WTC11 (cell line): ENCODE results near the gene TRMT44. TPM values are rescaled to one million over a fixed set of nuclear protein-coding genes. Genes with fewer than 3 reads are reported as not detected.
"Not testable (repeated sequence)": the region's sequence is repeated elsewhere in the genome, so short reads cannot be mapped to it uniquely, and the experiment has no call there.

Source experiments
- ATAC-seq: fragments of 200-7000 bp; cut with Tn5 transposase; 2 replicates; pipeline ENCODE4 v1.10.0; 2021; ENCODE audit warnings: mild to moderate bottlenecking, moderate library complexity
- CTCF ChIA-PET: fragments of 300-600 bp; sonication (Branson Sonifier 250); formaldehyde crosslinking; loops from one replicate; lab custom pipeline; 2021; ENCODE audit warnings: antibody characterized with exemption; lab: Charles Lee
- POLR2A ChIA-PET: fragments of 350-600 bp; sonication (Branson Sonifier 250); formaldehyde crosslinking; loops from one replicate; lab custom pipeline; 2021; ENCODE audit warnings: antibody characterized with exemption; lab: Charles Lee
- DNase-seq: peaks from one replicate; pipeline ENCODE4 v3.0.0; 2021; ENCODE audit warnings: low spot score
- H3K27ac Mint-ChIP-seq: 2 replicates; pipeline ENCODE4 v1.8.0; 2021; ENCODE audit warnings: mixed read lengths
- H3K27me3 Mint-ChIP-seq: 2 replicates; pipeline ENCODE4 v1.8.0; 2021; ENCODE audit warnings: low read depth, mild to moderate bottlenecking, moderate library complexity, mixed read lengths
- H3K36me3 Mint-ChIP-seq: 2 replicates; pipeline ENCODE4 v1.8.0; 2021; ENCODE audit warnings: mixed read lengths
- H3K4me1 Mint-ChIP-seq: 2 replicates; pipeline ENCODE4 v1.8.0; 2022; ENCODE audit warnings: mixed read lengths
- H3K4me3 Mint-ChIP-seq: 2 replicates; pipeline ENCODE4 v1.8.0; 2021; ENCODE audit warnings: mild to moderate bottlenecking, moderate library complexity, mixed read lengths
- H3K9me3 Mint-ChIP-seq: 2 replicates; pipeline ENCODE4 v1.8.0; 2021; ENCODE audit warnings: mixed read lengths
- GRHL2 ChIP-seq: fragments of 250-450 bp; sonication (Bioruptor Pico); IDR thresholded peaks from 2 replicates; pipeline ENCODE4 v1.8.0; 2022; ENCODE audit warnings: mild to moderate bottlenecking, moderate library complexity; ENCODE audit not compliant: insufficient replicate concordance, severe bottlenecking
- MXD4 ChIP-seq: fragments of 250-450 bp; sonication (Bioruptor Pico); IDR thresholded peaks from 2 replicates; pipeline ENCODE4 v1.8.0; 2021; ENCODE audit warnings: mild to moderate bottlenecking, moderate library complexity, borderline replicate concordance
- NR1H2 ChIP-seq: sonication (generic); formaldehyde crosslinking; IDR thresholded peaks from 2 replicates; pipeline ENCODE4 v1.9.0; 2021; ENCODE audit warnings: mild to moderate bottlenecking, moderate library complexity, missing genetic modification reagents
- NR2C2 ChIP-seq: sonication (generic); formaldehyde crosslinking; IDR thresholded peaks from 2 replicates; pipeline ENCODE4 v1.8.0; 2022; ENCODE audit warnings: mild to moderate bottlenecking, missing genetic modification reagents
- TEAD1 ChIP-seq: sonication (generic); formaldehyde crosslinking; IDR thresholded peaks from 2 replicates; pipeline ENCODE4 v1.8.0; 2022; ENCODE audit warnings: mild to moderate bottlenecking, missing genetic modification reagents
- TP53 ChIP-seq: sonication (generic); formaldehyde crosslinking; IDR thresholded peaks from 2 replicates; pipeline ENCODE4 v1.8.1; 2023; ENCODE audit warnings: mild to moderate bottlenecking, missing genetic modification reagents
- ZNF121 ChIP-seq: sonication (generic); formaldehyde crosslinking; IDR thresholded peaks from 2 replicates; pipeline ENCODE4 v1.8.0; 2023; ENCODE audit warnings: missing genetic modification reagents
- ZNF138 ChIP-seq: sonication (generic); formaldehyde crosslinking; conservative IDR thresholded peaks from 2 replicates; pipeline ENCODE4 v1.8.1; 2022; ENCODE audit warnings: mild to moderate bottlenecking, moderate library complexity, missing genetic modification reagents
- ZNF219 ChIP-seq: sonication (generic); formaldehyde crosslinking; IDR thresholded peaks from 2 replicates; pipeline ENCODE4 v1.8.0; 2023; ENCODE audit warnings: missing genetic modification reagents, mild to moderate bottlenecking, borderline replicate concordance
- ZNF232 ChIP-seq: sonication (generic); formaldehyde crosslinking; IDR thresholded peaks from 2 replicates; pipeline ENCODE4 v1.8.0; 2022; ENCODE audit warnings: mild to moderate bottlenecking, missing genetic modification reagents
- ZNF263 ChIP-seq: sonication (generic); formaldehyde crosslinking; IDR thresholded peaks from 2 replicates; pipeline ENCODE4 v1.8.1; 2022; ENCODE audit warnings: low read depth, mild to moderate bottlenecking, moderate library complexity, missing genetic modification reagents
- ZNF317 ChIP-seq: sonication (generic); formaldehyde crosslinking; IDR thresholded peaks from 2 replicates; pipeline ENCODE4 v1.8.1; 2023; ENCODE audit warnings: low read depth, mild to moderate bottlenecking, moderate library complexity, missing genetic modification reagents, borderline replicate concordance
- ZNF416 ChIP-seq: fragments of 250-450 bp; sonication (Bioruptor Pico); IDR thresholded peaks from 2 replicates; pipeline ENCODE4 v1.9.0; 2021; ENCODE audit warnings: mild to moderate bottlenecking, inconsistent platforms
- ZNF532 ChIP-seq: fragments of 250-450 bp; sonication (Bioruptor Pico); IDR thresholded peaks from 2 replicates; pipeline ENCODE4 v1.9.0; 2021; ENCODE audit warnings: mild to moderate bottlenecking, borderline replicate concordance
- total RNA-seq: library from RNA; stranded (reverse); gene quantifications from 3 replicates; pipeline ENCODE4 v1.2.3, GENCODE V29; 2021
- TF ChIP-seq, protein P1 (sequence below): fragments of 200-600 bp; IDR thresholded peaks from 2 replicates; pipeline ENCODE4 v1.8.0; 2022; ENCODE audit warnings: antibody characterized with exemption
- TF ChIP-seq, protein P2 (sequence below): fragments of 250-450 bp; sonication (Bioruptor Pico); IDR thresholded peaks from 2 replicates; pipeline ENCODE4 v1.8.0; 2021; ENCODE audit warnings: mild to moderate bottlenecking
- TF ChIP-seq, protein P3 (sequence below): sonication (generic); formaldehyde crosslinking; IDR thresholded peaks from 2 replicates; pipeline ENCODE4 v1.8.0; 2023; ENCODE audit warnings: mild to moderate bottlenecking, missing genetic modification reagents
- TF ChIP-seq, protein P4 (sequence below): sonication (generic); formaldehyde crosslinking; IDR thresholded peaks from 2 replicates; pipeline ENCODE4 v1.8.1; 2023; ENCODE audit warnings: mild to moderate bottlenecking, missing genetic modification reagents, moderate library complexity

TRMT44 gene
- total RNA-seq, 1 experiment from 2014 or later = 28.4 TPM

GRCh38 chr4:8406887-8407286 is 33.7 kb upstream of the TRMT44 start:
- H3K27ac Mint-ChIP-seq, POLR2A ChIA-PET, ATAC-seq, H3K27me3 Mint-ChIP-seq, H3K4me3 Mint-ChIP-seq: not testable (repeated sequence)
- Mint-ChIP-seq H3K9me3 (peaks cover 13% of the 10 kb centered on the region), H3K4me1 (peaks cover 13% of the 10 kb centered on the region), H3K36me3 (peaks cover 20% of the 10 kb centered on the region)
- CTCF ChIA-PET = interaction anchor here (1.3 to 3.5 kb wide), 7 partner anchors 21 to 230 kb away, joined by 3 to 23 read pairs (median 9); no protein-coding TSS in a partner anchor
- peak; percentile 76 for DNase-seq
- TF ChIP-seq, protein P1, sequence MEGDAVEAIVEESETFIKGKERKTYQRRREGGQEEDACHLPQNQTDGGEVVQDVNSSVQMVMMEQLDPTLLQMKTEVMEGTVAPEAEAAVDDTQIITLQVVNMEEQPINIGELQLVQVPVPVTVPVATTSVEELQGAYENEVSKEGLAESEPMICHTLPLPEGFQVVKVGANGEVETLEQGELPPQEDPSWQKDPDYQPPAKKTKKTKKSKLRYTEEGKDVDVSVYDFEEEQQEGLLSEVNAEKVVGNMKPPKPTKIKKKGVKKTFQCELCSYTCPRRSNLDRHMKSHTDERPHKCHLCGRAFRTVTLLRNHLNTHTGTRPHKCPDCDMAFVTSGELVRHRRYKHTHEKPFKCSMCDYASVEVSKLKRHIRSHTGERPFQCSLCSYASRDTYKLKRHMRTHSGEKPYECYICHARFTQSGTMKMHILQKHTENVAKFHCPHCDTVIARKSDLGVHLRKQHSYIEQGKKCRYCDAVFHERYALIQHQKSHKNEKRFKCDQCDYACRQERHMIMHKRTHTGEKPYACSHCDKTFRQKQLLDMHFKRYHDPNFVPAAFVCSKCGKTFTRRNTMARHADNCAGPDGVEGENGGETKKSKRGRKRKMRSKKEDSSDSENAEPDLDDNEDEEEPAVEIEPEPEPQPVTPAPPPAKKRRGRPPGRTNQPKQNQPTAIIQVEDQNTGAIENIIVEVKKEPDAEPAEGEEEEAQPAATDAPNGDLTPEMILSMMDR = peak; percentile 52

- no peak for ATAC-seq
- CTCF ChIA-PET = interaction anchor here (0.5 to 3.5 kb wide), 9 partner anchors 21 to 230 kb away, joined by 3 to 23 read pairs (median 7); no protein-coding TSS in a partner anchor
Observed at GRCh38 chr4:8407316-8407715, 33.3 kb upstream of the TRMT44 start.

GRCh38 chr4:8407756-8408155 is 32.8 kb upstream of the TRMT44 start:
- Mint-ChIP-seq H3K36me3 (peaks cover 20% of the 10 kb centered on the region), H3K27ac (no peak overlapping the region), H3K9me3 (peaks cover 13% of the 10 kb centered on the region), H3K27me3 (peaks cover 2% of the 10 kb centered on the region; the same call in 1 of the 2 replicates)
- no peak for DNase-seq
- CTCF ChIA-PET = interaction anchor here (0.5 to 3.5 kb wide), 9 partner anchors 21 to 231 kb away, joined by 3 to 23 read pairs (median 7); no protein-coding TSS in a partner anchor
- TF ChIP-seq ZNF121 (CRISPR knock-in tag) = no peak
- no peak for TF ChIP-seq ZNF532 (CRISPR knock-in tag)
- no peak for TF ChIP-seq ZNF138 (CRISPR knock-in tag)
- no peak for TF ChIP-seq ZNF317 (CRISPR knock-in tag)
- TF ChIP-seq, protein P2, sequence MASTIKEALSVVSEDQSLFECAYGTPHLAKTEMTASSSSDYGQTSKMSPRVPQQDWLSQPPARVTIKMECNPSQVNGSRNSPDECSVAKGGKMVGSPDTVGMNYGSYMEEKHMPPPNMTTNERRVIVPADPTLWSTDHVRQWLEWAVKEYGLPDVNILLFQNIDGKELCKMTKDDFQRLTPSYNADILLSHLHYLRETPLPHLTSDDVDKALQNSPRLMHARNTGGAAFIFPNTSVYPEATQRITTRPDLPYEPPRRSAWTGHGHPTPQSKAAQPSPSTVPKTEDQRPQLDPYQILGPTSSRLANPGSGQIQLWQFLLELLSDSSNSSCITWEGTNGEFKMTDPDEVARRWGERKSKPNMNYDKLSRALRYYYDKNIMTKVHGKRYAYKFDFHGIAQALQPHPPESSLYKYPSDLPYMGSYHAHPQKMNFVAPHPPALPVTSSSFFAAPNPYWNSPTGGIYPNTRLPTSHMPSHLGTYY (CRISPR knock-in tag) = no peak
- TF ChIP-seq NR1H2 (CRISPR knock-in tag) = no peak
- no peak for TF ChIP-seq ZNF263
- no peak for TF ChIP-seq ZNF219 (CRISPR knock-in tag)
- no peak for TF ChIP-seq ZNF232 (CRISPR knock-in tag)
- TF ChIP-seq, protein P3, sequence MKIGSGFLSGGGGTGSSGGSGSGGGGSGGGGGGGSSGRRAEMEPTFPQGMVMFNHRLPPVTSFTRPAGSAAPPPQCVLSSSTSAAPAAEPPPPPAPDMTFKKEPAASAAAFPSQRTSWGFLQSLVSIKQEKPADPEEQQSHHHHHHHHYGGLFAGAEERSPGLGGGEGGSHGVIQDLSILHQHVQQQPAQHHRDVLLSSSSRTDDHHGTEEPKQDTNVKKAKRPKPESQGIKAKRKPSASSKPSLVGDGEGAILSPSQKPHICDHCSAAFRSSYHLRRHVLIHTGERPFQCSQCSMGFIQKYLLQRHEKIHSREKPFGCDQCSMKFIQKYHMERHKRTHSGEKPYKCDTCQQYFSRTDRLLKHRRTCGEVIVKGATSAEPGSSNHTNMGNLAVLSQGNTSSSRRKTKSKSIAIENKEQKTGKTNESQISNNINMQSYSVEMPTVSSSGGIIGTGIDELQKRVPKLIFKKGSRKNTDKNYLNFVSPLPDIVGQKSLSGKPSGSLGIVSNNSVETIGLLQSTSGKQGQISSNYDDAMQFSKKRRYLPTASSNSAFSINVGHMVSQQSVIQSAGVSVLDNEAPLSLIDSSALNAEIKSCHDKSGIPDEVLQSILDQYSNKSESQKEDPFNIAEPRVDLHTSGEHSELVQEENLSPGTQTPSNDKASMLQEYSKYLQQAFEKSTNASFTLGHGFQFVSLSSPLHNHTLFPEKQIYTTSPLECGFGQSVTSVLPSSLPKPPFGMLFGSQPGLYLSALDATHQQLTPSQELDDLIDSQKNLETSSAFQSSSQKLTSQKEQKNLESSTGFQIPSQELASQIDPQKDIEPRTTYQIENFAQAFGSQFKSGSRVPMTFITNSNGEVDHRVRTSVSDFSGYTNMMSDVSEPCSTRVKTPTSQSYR (CRISPR knock-in tag) = no peak
- TF ChIP-seq ZNF416 (CRISPR knock-in tag) = no peak
- TF ChIP-seq, all 79 proteins: peak for 0
- H3K4me1 Mint-ChIP-seq = peaks cover 12% of the 10 kb centered on the region
- no peak for ATAC-seq
- POLR2A ChIA-PET = interaction anchor here (0.7 kb wide), 1 partner anchor 195 kb away, joined by 3 read pairs; no protein-coding TSS in a partner anchor
- H3K4me3 Mint-ChIP-seq = no peak overlapping the region

More at GRCh38 chr4:8407316-8407715, 33.3 kb upstream of the TRMT44 start:
- no peak for TF ChIP-seq GRHL2 (CRISPR knock-in tag)
- no peak for TF ChIP-seq TP53 (CRISPR knock-in tag)
- TF ChIP-seq TEAD1 (CRISPR knock-in tag) = no peak
- no peak for TF ChIP-seq MXD4
- TF ChIP-seq, protein P2 (CRISPR knock-in tag) = no peak
- no peak for TF ChIP-seq NR2C2 (CRISPR knock-in tag)
- TF ChIP-seq, protein P4, sequence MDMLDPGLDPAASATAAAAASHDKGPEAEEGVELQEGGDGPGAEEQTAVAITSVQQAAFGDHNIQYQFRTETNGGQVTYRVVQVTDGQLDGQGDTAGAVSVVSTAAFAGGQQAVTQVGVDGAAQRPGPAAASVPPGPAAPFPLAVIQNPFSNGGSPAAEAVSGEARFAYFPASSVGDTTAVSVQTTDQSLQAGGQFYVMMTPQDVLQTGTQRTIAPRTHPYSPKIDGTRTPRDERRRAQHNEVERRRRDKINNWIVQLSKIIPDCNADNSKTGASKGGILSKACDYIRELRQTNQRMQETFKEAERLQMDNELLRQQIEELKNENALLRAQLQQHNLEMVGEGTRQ (CRISPR knock-in tag) = no peak
- Mint-ChIP-seq H3K27ac (no peak overlapping the region), H3K27me3 (peaks cover 2% of the 10 kb centered on the region; the same call in 1 of the 2 replicates), H3K4me1 (peaks cover 13% of the 10 kb centered on the region), H3K36me3 (peaks cover 20% of the 10 kb centered on the region), H3K9me3 (peaks cover 13% of the 10 kb centered on the region), H3K4me3 (no peak overlapping the region)
- no peak for DNase-seq
- POLR2A ChIA-PET = interaction anchor here (0.7 kb wide), 1 partner anchor 195 kb away, joined by 3 read pairs; no protein-coding TSS in a partner anchor
